Measurements from ENCODE around the gene CHMP3. TPM values are rescaled to one million over a fixed set of nuclear protein-coding genes. Genes with fewer than 3 reads are reported as not detected.

The CHMP3 gene
- total and polyA plus RNA-seq, 2 of the 8 experiments (the other 6 are each of a cell fraction or from before 2014, with no cell fraction given), result 11.7 to 21.9 TPM

DNA sequence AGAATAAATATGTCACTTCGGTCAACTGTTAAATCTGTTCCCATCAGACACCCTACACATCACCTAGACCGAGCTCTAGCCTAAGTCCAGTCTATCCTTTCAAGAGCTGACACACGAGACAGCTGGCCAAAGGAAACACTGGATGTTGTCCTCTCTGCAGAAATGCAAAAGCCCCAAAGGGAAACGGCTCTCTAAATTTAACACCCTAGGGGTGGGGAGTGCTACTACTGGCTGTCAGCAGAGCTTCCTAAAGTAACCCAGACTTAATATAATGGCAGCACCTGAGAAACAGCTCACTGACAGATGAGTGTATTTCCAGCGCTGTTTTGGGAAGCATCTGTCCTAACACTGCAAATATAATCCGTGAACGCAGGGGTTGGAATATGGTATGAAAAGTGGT lies 55.6 kb downstream of the CHMP3 start:
- no peak overlapping the region for H3K14ac ChIP-seq (ENCODE audit: insufficient read length)
- no peaks in the 10 kb centered on the region for H3K27me3 ChIP-seq (replicated peaks in 1 of 4; ENCODE audit: control insufficient read depth in 3 of 4, extremely low read depth in 1 of 4, insufficient read depth in 3 of 4, low read length in 3 of 4)
- no peaks in the 10 kb centered on the region for H3K79me2 ChIP-seq (ENCODE audit: control insufficient read depth in 1 of 2, insufficient read depth in 2 of 2, low read length in 2 of 2)
- no peak overlapping the region for H4K8ac ChIP-seq (ENCODE audit: extremely low read depth, insufficient read depth, low read length)
- no peak overlapping the region for H3K23ac ChIP-seq (ENCODE audit: insufficient read length)
- H2AFZ ChIP-seq (ENCODE audit: low read length), result no peak overlapping the region
- no peak overlapping the region for H2BK5ac ChIP-seq (ENCODE audit: low read depth, low read length)
- no peak overlapping the region for H2BK20ac ChIP-seq (ENCODE audit: low read length)
- no peak overlapping the region for H2BK15ac ChIP-seq (ENCODE audit: low read length)
- H3K79me1 ChIP-seq (ENCODE audit: low read depth, low read length), result no peaks in the 10 kb centered on the region
- H3K56ac ChIP-seq (replicated peaks; ENCODE audit: insufficient read length, low read depth, low read length), result no peak overlapping the region
- no peak overlapping the region for H3K9ac ChIP-seq (replicated peaks in 1 of 4; ENCODE audit: extremely low read depth in 1 of 4, low read depth in 3 of 4, low read length in 3 of 4)
- no peak overlapping the region for H4K91ac ChIP-seq (replicated peaks; ENCODE audit: insufficient read length, low read length)
- no peak overlapping the region for H3K4ac ChIP-seq (replicated peaks; ENCODE audit: insufficient read length, low read depth, low read length)
- POLR2A ChIA-PET (ENCODE audit: partially characterized antibody), result no interaction called here
- H3K4me1 ChIP-seq (replicated peaks in 1 of 4; ENCODE audit: control insufficient read depth in 3 of 4, insufficient read depth in 4 of 4, low read length in 3 of 4), result no peaks in the 10 kb centered on the region
- no peaks in the 10 kb centered on the region for H3K9me3 ChIP-seq (ENCODE audit: insufficient read depth in 2 of 2, low read depth in 1 of 2, low read length in 1 of 2)
- H4K20me1 ChIP-seq (replicated peaks in 1 of 2; ENCODE audit: control insufficient read depth in 1 of 2, insufficient read depth in 2 of 2, low read length in 2 of 2), result no peaks in the 10 kb centered on the region
- TF ChIP-seq SP2 (IDR thresholded peaks at IDR 0.05; ENCODE audit: low read length), result no peak
- no peak for TF ChIP-seq CBX8 (IDR thresholded peaks at IDR 0.05; ENCODE audit: borderline replicate concordance, low read depth, low read length)
- TF ChIP-seq POLR2AphosphoS5 (IDR thresholded peaks at IDR 0.05; ENCODE audit: low read depth, low read length), result no peak
- TF ChIP-seq, protein P1, sequence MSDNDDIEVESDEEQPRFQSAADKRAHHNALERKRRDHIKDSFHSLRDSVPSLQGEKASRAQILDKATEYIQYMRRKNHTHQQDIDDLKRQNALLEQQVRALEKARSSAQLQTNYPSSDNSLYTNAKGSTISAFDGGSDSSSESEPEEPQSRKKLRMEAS (IDR thresholded peaks at IDR 0.05), result no peak
- no peak for TF ChIP-seq BRCA1 (IDR thresholded peaks at IDR 0.05; ENCODE audit: low read depth, low read length)
- TF ChIP-seq, protein P2, sequence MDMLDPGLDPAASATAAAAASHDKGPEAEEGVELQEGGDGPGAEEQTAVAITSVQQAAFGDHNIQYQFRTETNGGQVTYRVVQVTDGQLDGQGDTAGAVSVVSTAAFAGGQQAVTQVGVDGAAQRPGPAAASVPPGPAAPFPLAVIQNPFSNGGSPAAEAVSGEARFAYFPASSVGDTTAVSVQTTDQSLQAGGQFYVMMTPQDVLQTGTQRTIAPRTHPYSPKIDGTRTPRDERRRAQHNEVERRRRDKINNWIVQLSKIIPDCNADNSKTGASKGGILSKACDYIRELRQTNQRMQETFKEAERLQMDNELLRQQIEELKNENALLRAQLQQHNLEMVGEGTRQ (IDR thresholded peaks at IDR 0.05; ENCODE audit: low read length), result no peak
- no peak overlapping the region for H3K4me2 ChIP-seq (ENCODE audit: insufficient read depth in 1 of 2, low read depth in 2 of 2, low read length in 2 of 2)
- FAIRE-seq (no peak), DNase-seq (ENCODE audit: low read depth in 1 of 2, low spot score in 2 of 2) (no peak)
- H3K18ac ChIP-seq (ENCODE audit: extremely low read depth, low read length), result no peak overlapping the region
- H2BK12ac ChIP-seq (ENCODE audit: low read depth, low read length), result no peak overlapping the region
- WGBS, 2 experiments (ENCODE audit: extremely low coverage in 1 of 2, insufficient coverage in 1 of 2, insufficient read length in 1 of 2, insufficient replicate concordance in 2 of 2, low coverage in 1 of 2, low lambda C conversion rate in 2 of 2, missing lambda C conversion rate in 1 of 2), result 92% methylated on average over 7 of the region's 7 CpGs; no CpG with 5 or more reads in 1 of the 2 experiments
- peaks cover 0 to 9% (median 2%) of the 10 kb centered on the region in 4 experiments; a peak in 4 of 8 replicates for H3K36me3 ChIP-seq (ENCODE audit: control insufficient read depth in 2 of 4, insufficient read depth in 4 of 4, low read length in 3 of 4)
- no peak overlapping the region for H3K4me3 ChIP-seq (ENCODE audit: extremely low read depth in 1 of 4, insufficient read depth in 2 of 4, low read depth in 3 of 4, low read length in 4 of 4)
- H4K5ac ChIP-seq (ENCODE audit: insufficient read length, low read depth, low read length), result no peak overlapping the region
- H2BK120ac ChIP-seq (replicated peaks; ENCODE audit: low read depth, low read length), result no peak overlapping the region
- no peaks in the 10 kb centered on the region for H3K23me2 ChIP-seq (ENCODE audit: low read depth, low read length)
- H3K27ac ChIP-seq (ENCODE audit: low read depth, low read length), result no peak overlapping the region
- CTCF ChIA-PET (ENCODE audit: partially characterized antibody), result interaction anchor here (1.9 kb wide), 1 partner anchor 10 kb away, joined by 4 read pairs; no protein-coding TSS in a partner anchor
- H2AK5ac ChIP-seq (ENCODE audit: low read depth, low read length), result no peak overlapping the region

Measured in H1 (cell line).